Naive B cell (primary cell): Measurements from ENCODE around the gene RET. TPM values are rescaled to one million over a fixed set of nuclear protein-coding genes. Genes with fewer than 3 reads are reported as not detected.
A peak's percentile ranks its signal among the peaks of the same experiment; 100 is the strongest.

Experiments used
- ATAC-seq, 2 donors: fragments of 150-1000 bp; cut with Tn5 transposase; 2 replicates each; pipeline ENCODE4 v1.10.0; 2021; ENCODE audit warnings: low read depth in 2 of 2, mild to moderate bottlenecking in 2 of 2, moderate library complexity in 2 of 2
- DNase-seq: peaks from one replicate; pipeline ENCODE4 v3.0.0; 2022
- H3K27ac Mint-ChIP-seq, 6 donors: one replicate each; pipeline ENCODE4 v1.8.0; 2020 to 2022; ENCODE audit warnings: mild to moderate bottlenecking in 6 of 6, mixed read lengths in 6 of 6, moderate library complexity in 5 of 6, inconsistent platforms in 2 of 6
- H3K27me3 Mint-ChIP-seq, 3 donors: one replicate each; pipeline ENCODE4 v1.8.0; 2021 to 2022; ENCODE audit warnings: mixed read lengths in 3 of 3, mild to moderate bottlenecking in 1 of 3
- H3K36me3 Mint-ChIP-seq, 2 donors: one replicate each; pipeline ENCODE4 v1.8.0; 2020 to 2022; ENCODE audit warnings: mixed read lengths in 2 of 2, inconsistent platforms in 1 of 2, mild to moderate bottlenecking in 1 of 2
- H3K4me1 Mint-ChIP-seq, 3 donors: one replicate each; pipeline ENCODE4 v1.8.0; 2020 to 2022; ENCODE audit warnings: mixed read lengths in 3 of 3, inconsistent platforms in 1 of 3, mild to moderate bottlenecking in 1 of 3, moderate library complexity in 1 of 3
- H3K4me3 Mint-ChIP-seq, 8 donors: one replicate each; pipeline ENCODE4 v1.8.0; 2020 to 2022; ENCODE audit warnings: mild to moderate bottlenecking in 8 of 8, mixed read lengths in 8 of 8, moderate library complexity in 8 of 8, inconsistent platforms in 2 of 8
- H3K9me3 Mint-ChIP-seq, 7 donors: one replicate each; pipeline ENCODE4 v1.8.0; 2020 to 2022; ENCODE audit warnings: mixed read lengths in 7 of 7, mild to moderate bottlenecking in 5 of 7, inconsistent platforms in 2 of 7, moderate library complexity in 1 of 7
- polyA plus RNA-seq, 6 donors: library from polyadenylated mRNA; unstranded; fragments of 300-500 nt; fragmentation: Illumina TruSeq; gene quantifications; one replicate each; pipeline ENCODE4 v1.2.3, GENCODE V29; 2021; ENCODE audit warnings: low read depth in 6 of 6

The RET gene
- polyA plus RNA-seq, 6 donors from 2014 or later, result not detected

DNA sequence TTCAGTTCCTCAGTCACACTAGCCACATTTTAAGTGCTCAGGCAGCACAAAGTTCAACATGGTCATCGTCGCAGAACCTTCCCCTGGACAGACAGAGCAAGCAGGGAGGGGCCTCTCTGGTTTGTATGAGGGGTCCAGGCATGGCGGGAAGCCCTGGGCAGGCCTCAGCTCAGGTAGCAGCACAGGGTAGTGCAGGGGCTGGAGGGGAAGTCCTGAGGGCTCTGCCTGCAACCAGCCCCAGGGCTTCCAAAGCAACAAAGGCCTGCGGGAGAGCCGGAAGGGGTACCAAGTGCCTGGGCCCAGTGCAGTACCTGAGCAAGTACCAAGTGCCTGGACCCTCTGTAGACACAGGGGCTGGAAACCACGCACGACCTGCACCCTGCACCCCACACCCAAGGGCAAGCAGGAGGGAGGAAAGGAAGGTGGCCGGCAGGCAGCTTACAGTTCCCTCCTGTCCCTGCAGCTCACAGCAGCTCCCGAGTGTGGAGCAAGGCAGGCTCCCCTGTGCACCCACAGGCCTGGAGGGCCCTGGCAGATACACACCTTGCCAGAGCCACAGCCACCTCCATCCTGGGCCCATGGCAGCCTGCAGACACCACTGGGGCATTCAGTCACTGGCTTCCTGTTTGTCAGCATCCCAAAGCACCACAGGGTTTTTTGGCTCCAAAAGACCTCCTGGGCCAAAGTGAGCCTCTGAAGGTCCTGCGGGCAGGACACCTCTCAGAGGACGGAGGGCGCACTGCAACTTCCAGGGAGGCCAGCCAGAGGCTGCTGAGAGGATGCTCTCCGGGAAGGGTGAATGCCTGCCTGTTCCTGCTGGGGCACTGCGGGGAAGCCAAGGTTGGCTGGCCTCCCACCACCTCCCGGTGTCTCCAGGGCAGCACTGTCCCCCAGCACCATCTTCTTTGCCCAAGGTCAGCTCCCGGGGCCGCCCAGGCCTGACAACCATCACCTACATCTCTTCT is 6.5 kb upstream of the RET start:
- ATAC-seq (no peak), DNase-seq (no peak)
- no peak overlapping the region for H3K27ac Mint-ChIP-seq
- no peak overlapping the region for H3K4me3 Mint-ChIP-seq
- no peaks in the 10 kb centered on the region for H3K36me3 Mint-ChIP-seq
- no peaks in the 10 kb centered on the region for H3K4me1 Mint-ChIP-seq
- H3K27me3 Mint-ChIP-seq, result peaks cover 11 to 18% (median 15%) of the 10 kb centered on the region in 3 donors
- H3K9me3 Mint-ChIP-seq, result no peaks in the 10 kb centered on the region

DNA sequence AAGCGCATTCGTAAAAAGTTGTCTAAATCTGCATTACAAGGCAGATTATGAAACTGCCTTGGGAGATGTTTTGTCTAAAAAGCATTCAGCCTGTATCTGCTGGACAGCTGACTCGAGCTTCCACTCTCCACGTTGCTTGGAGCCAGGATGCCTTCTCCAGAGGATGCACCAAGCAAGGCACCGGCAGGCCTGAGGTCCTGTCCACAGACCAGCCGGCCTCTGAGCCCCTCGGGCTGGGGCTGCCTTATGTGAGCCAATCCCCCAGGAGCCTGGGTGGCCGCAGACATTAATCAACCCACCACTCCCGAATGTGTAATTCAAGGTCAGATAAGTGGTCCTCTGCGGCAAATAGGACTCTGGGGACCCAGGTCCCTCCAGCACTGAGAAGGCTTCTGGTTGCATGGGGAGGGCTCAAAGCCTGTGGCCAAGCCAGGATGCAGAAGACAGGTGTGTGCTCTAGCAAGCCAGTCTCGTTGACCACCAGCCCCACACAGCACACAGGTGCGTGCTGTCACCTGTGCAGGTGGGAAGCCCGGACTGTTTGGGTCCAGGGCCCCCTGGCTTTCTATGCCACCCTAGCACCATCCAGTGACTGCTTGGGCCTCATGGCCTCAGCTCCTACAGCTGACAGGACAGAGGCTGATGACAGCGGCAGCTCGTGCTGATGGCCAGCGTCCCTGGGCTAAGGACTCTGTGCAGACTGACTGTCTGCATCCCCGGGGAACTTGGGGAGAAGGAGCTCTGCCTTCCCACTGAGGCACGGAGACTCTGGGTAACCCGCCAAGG is 4.8 kb upstream of the RET start:
- DNase-seq (no peak), ATAC-seq (no peak)
- Mint-ChIP-seq H3K4me1 (peaks cover 5 to 8% (median 7%) of the 10 kb centered on the region in 3 donors), H3K27ac (no peak overlapping the region), H3K27me3 (peaks cover 18 to 29% (median 26%) of the 10 kb centered on the region in 3 donors), H3K4me3 (no peak overlapping the region), H3K9me3 (no peaks in the 10 kb centered on the region), H3K36me3 (no peaks in the 10 kb centered on the region)

GRCh38 chr10:43073191-43073590 is 3.7 kb upstream of the RET start:
- no peaks in the 10 kb centered on the region for H3K36me3 Mint-ChIP-seq
- DNase-seq (no peak), ATAC-seq (no peak)
- peaks cover 8 to 10% (median 10%) of the 10 kb centered on the region in 3 donors for H3K4me1 Mint-ChIP-seq
- no peak overlapping the region for H3K4me3 Mint-ChIP-seq
- no peak overlapping the region for H3K27ac Mint-ChIP-seq
- H3K27me3 Mint-ChIP-seq, result peaks cover 19 to 33% (median 30%) of the 10 kb centered on the region in 3 donors
- no peaks in the 10 kb centered on the region for H3K9me3 Mint-ChIP-seq

DNA sequence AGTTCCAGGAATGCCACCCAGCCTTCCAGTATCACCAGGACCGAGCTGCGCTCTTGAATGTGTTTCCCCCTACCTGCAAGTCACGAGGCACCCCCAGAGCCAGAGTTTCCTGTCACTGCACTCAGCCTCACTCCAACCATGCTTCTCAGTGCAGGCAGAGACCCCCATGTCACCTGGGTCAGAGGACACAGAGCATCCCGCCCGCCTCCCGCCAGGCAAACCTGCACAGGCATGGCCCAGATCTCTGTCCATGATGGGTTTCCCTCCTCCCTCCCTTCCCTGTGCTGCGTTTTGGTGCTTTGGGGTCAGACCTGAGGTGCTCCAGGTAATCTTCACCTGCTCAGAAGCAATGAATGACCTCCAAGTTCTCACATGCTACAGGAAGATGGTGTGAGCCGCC is 3.1 kb upstream of the RET start:
- no peak overlapping the region for H3K27ac Mint-ChIP-seq
- ATAC-seq (no peak), DNase-seq (no peak)
- H3K27me3 Mint-ChIP-seq, result peaks cover 22 to 38% (median 34%) of the 10 kb centered on the region in 3 donors
- peaks cover 8 to 14% (median 11%) of the 10 kb centered on the region in 3 donors for H3K4me1 Mint-ChIP-seq
- H3K4me3 Mint-ChIP-seq, result no peak overlapping the region
- H3K36me3 Mint-ChIP-seq, result no peaks in the 10 kb centered on the region
- H3K9me3 Mint-ChIP-seq, result no peaks in the 10 kb centered on the region

DNA sequence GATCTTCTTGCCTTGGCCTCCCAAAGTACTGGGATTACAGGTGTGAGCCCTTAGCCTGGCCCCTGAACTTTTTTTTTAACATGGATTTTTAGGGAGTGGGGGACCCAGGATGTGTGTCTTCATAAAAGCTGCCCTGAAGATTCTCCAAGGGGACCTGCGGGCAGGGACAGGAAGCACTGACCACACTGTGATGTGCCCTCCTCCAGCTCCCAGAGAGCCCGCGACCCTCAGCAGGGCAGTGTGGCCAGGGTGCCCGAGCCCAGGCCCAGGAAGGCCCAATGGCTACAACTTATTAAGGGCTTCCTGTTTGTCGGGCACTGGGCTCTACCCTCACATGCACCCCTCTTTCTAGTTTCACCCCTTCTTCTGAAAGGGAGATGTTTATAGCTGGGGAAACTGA is 2.5 kb upstream of the RET start:
- Mint-ChIP-seq H3K9me3 (no peaks in the 10 kb centered on the region), H3K27ac (no peak overlapping the region)

DNA sequence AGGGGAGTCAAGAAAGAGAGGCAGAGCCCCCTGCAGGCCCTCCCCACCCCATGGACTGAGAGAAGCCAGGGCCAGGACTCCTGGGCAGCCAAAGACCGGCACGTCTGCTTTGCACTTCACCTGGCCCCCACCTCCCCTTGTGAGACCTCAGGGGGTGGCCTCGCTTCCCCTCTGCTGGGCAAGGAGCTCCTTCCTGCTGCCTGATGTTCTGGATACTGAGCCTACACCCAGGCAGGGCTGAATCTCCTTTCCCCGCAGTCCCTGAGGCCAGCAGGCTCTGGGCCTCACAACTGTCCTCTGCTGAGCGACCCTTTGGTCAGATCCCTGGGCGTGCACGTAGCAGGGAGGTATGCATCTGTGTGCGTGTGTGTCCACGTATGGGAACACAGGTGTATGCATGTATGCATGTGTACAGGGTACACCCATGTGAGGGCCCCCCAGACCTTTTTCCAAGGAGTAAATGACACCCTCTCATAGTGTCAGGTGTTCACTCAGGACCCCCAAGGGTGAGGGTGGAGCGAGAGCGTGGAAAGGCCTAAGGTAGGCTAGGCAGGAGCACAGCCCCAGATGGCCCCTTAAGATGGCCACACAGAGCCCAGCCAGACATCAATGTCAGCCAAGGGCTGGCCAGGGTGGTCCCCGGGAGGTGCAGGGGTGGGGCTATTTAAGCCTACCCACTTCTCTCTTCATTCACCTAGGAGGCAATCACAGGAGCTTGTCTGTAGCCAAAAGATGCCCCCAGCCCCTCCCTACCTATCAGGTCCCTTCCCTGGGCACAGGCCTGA is 1.9 kb upstream of the RET start:
- DNase-seq, result no peak
- no peak overlapping the region for H3K27ac Mint-ChIP-seq
- H3K4me1 Mint-ChIP-seq, result peaks cover 8 to 14% (median 11%) of the 10 kb centered on the region in 3 donors
- peaks cover 29 to 51% (median 40%) of the 10 kb centered on the region in 3 donors for H3K27me3 Mint-ChIP-seq
- ATAC-seq, result no peak
- no peaks in the 10 kb centered on the region for H3K9me3 Mint-ChIP-seq
- H3K4me3 Mint-ChIP-seq, result no peak overlapping the region
- H3K36me3 Mint-ChIP-seq, result no peaks in the 10 kb centered on the region

More for the DNA sequence above, 2.5 kb upstream of the RET start:
- Mint-ChIP-seq H3K36me3 (no peaks in the 10 kb centered on the region), H3K4me3 (no peak overlapping the region), H3K4me1 (peaks cover 8 to 14% (median 11%) of the 10 kb centered on the region in 3 donors), H3K27me3 (peaks cover 28 to 45% (median 35%) of the 10 kb centered on the region in 3 donors)
- no peak for ATAC-seq
- DNase-seq, result no peak

DNA sequence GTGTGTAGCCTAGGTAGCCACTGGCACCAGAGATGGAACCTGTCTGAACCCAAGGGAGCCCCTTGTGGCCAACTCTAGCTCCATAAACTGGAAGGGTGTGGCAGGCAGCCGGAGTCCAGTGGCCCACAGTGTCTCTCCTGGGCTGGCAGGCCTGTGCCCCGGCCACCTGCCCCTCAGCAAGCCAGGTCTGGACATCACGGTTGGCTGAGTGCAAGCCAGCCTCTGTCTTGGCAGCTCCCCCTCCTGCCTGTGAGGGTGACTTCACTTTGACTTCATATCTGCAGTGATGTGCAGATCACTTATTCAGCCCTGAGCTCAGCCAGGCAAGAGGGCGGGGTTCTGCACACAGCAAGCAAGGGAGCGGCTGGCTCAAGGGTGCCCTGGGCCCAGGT is 1.3 kb upstream of the RET start:
- no peak for ATAC-seq
- H3K4me3 Mint-ChIP-seq, result peak overlapping the region in 4 of 8 donors; percentile 29 to 66 (median 44)
- no peak for DNase-seq
- H3K27ac Mint-ChIP-seq, result no peak overlapping the region
- H3K9me3 Mint-ChIP-seq, result no peaks in the 10 kb centered on the region
- H3K27me3 Mint-ChIP-seq, result peaks cover 29 to 56% (median 46%) of the 10 kb centered on the region in 3 donors
- peaks cover 8 to 14% (median 11%) of the 10 kb centered on the region in 3 donors for H3K4me1 Mint-ChIP-seq
- no peaks in the 10 kb centered on the region for H3K36me3 Mint-ChIP-seq

GRCh38 chr10:43076311-43076875 is 476 bp upstream of the RET start:
- peak overlapping the region in 7 of 8 donors; percentile 31 to 77 (median 59) for H3K4me3 Mint-ChIP-seq
- peaks cover 29 to 64% (median 54%) of the 10 kb centered on the region in 3 donors for H3K27me3 Mint-ChIP-seq
- ATAC-seq, result no peak
- DNase-seq, result no peak
- H3K36me3 Mint-ChIP-seq, result no peaks in the 10 kb centered on the region
- no peaks in the 10 kb centered on the region for H3K9me3 Mint-ChIP-seq
- H3K27ac Mint-ChIP-seq, result no peak overlapping the region
- H3K4me1 Mint-ChIP-seq, result peaks cover 8 to 14% (median 11%) of the 10 kb centered on the region in 3 donors

DNA sequence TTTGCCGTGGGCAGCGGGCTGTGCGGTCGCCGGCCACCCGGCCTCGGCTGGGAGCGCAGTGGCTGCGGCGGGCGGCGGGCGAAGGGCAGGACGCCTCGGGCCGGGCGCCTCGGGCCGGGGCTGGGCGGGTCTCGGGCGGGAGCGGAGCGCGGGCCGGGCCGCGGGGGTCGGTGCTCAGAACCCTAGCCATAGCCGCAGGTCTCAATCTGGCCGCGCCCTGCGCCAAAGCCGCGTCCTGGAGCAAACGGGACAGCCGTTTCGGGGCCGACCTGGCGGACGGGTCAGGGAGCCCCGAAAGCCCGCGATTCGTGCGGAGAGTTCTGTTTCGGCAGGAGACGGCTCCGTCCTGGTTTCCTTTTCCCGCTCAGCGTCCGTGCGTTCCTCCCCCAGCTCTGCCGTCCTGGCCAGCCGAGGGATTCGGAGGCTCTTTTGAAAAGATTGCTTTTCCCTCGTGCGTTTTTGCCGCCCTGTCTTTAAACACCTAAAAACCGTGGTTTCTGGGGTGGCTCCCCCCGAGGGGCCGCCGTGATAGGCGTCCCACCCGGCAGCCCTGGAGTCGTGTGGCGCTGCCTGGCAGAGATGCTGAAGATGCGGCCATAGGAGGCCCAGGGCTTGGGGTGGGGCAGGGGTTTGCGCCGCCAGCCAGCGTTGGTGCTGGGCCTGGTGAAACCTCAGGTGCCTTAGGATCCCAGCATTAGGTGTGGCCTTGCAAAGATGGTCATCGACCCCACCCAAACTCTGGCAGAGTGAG is 727 bp downstream of the RET start:
- ATAC-seq (no peak), DNase-seq (no peak)
- no peak overlapping the region for H3K27ac Mint-ChIP-seq
- H3K4me1 Mint-ChIP-seq, result peaks cover 8 to 14% (median 11%) of the 10 kb centered on the region in 3 donors
- no peaks in the 10 kb centered on the region for H3K9me3 Mint-ChIP-seq
- H3K36me3 Mint-ChIP-seq, result no peaks in the 10 kb centered on the region
- H3K4me3 Mint-ChIP-seq, result peak overlapping the region in 7 of 8 donors; percentile 29 to 80 (median 71)
- H3K27me3 Mint-ChIP-seq, result peaks cover 28 to 74% (median 53%) of the 10 kb centered on the region in 3 donors

- no peak overlapping the region for H3K27ac Mint-ChIP-seq
- no peak for DNase-seq
- H3K4me1 Mint-ChIP-seq, result peaks cover 8 to 14% (median 12%) of the 10 kb centered on the region in 3 donors
- ATAC-seq, result no peak
- peaks cover 25 to 77% (median 46%) of the 10 kb centered on the region in 3 donors for H3K27me3 Mint-ChIP-seq
- peak overlapping the region in 6 of 8 donors; percentile 49 to 83 (median 64) for H3K4me3 Mint-ChIP-seq
- H3K9me3 Mint-ChIP-seq, result no peaks in the 10 kb centered on the region
- H3K36me3 Mint-ChIP-seq, result no peaks in the 10 kb centered on the region
These were observed 1.5 kb downstream of the RET start for GRCh38 chr10:43078175-43078985.

- peak overlapping the region in 1 of 6 donors; percentile 90 for H3K27ac Mint-ChIP-seq
- no peaks in the 10 kb centered on the region for H3K9me3 Mint-ChIP-seq
- no peaks in the 10 kb centered on the region for H3K36me3 Mint-ChIP-seq
- H3K27me3 Mint-ChIP-seq, result peaks cover 24 to 74% (median 46%) of the 10 kb centered on the region in 3 donors
- ATAC-seq (no peak), DNase-seq (no peak)
- H3K4me1 Mint-ChIP-seq, result peaks cover 8 to 19% (median 14%) of the 10 kb centered on the region in 3 donors
- H3K4me3 Mint-ChIP-seq, result peak overlapping the region in 5 of 8 donors; percentile 3 to 83 (median 25)
These were observed 2.1 kb downstream of the RET start for GRCh38 chr10:43078986-43079273.
